HG03342 (cell line): Measurements from ENCODE around the gene CBX7.

ENCODE experiments used
- ATAC-seq: cut with Tn5 transposase; IDR thresholded peaks from one replicate; pipeline ENCODE4 v1.9.1; 2021; ENCODE audit warnings: mild to moderate bottlenecking, moderate library complexity; ENCODE audit not compliant: unreplicated experiment

CBX7 gene

GRCh38 chr22:39128508-39128907 is 24.0 kb downstream of the CBX7 start:
- ATAC-seq = no peak

- no peak for ATAC-seq
Observed at GRCh38 chr22:39125622-39126021, 26.9 kb downstream of the CBX7 start.

GRCh38 chr22:39123751-39124581 is 28.5 kb downstream of the CBX7 start:
- no peak for ATAC-seq

GRCh38 chr22:39122772-39123470 is 29.6 kb downstream of the CBX7 start:
- no peak for ATAC-seq

- ATAC-seq = no peak
Observed at GRCh38 chr22:39120983-39121382, 31.5 kb downstream of the CBX7 start.

GRCh38 chr22:39117585-39118191 is 34.8 kb downstream of the CBX7 start:
- peak; percentile 37 for ATAC-seq

GRCh38 chr22:39115977-39116621 is 36.4 kb downstream of the CBX7 start:
- ATAC-seq = no peak

- no peak for ATAC-seq
Observed at GRCh38 chr22:39115570-39115969, 36.9 kb downstream of the CBX7 start.

- no peak for ATAC-seq
Observed at GRCh38 chr22:39114112-39114511, 38.4 kb downstream of the CBX7 start.

GRCh38 chr22:39110631-39111561 is 41.6 kb downstream of the CBX7 start:
- ATAC-seq = no peak

GRCh38 chr22:39109361-39109760 is 43.1 kb downstream of the CBX7 start:
- ATAC-seq = no peak

- ATAC-seq = no peak
Observed at GRCh38 chr22:39108487-39108886, 44.0 kb downstream of the CBX7 start.

GRCh38 chr22:39106326-39106725 is 46.2 kb downstream of the CBX7 start:
- no peak for ATAC-seq

- no peak for ATAC-seq
Observed at GRCh38 chr22:39103431-39103830, 49.0 kb downstream of the CBX7 start.

- no peak for ATAC-seq
Observed at GRCh38 chr22:39101226-39101625, 51.3 kb downstream of the CBX7 start.

GRCh38 chr22:39098576-39098975 is 53.9 kb downstream of the CBX7 start:
- no peak for ATAC-seq

- no peak for ATAC-seq
Observed at GRCh38 chr22:39098026-39098425, 54.5 kb downstream of the CBX7 start.

- no peak for ATAC-seq
Observed at GRCh38 chr22:39097098-39098020, 55.1 kb downstream of the CBX7 start, which contains the start of gene APOBEC3H. Gene APOBEC3H (plus strand): TSS chr22:39097244. CDS start chr22:39100279, 3,035 bp downstream.

GRCh38 chr22:39095971-39096370 is 56.5 kb downstream of the CBX7 start:
- no peak for ATAC-seq
